NCI-H446 (cell line): ENCODE data around the gene DMXL2.
A peak's percentile ranks its signal among the peaks of the same experiment; 100 is the strongest.
"Not testable (repeated sequence)": the region's sequence is repeated elsewhere in the genome, so short reads cannot be mapped to it uniquely, and the experiment has no call there.

Experiments used
- DNase-seq, 2 experiments: peaks; one replicate each; lab custom pipeline; 2025; lab: John Stamatoyannopoulos, UW

The DMXL2 gene

GRCh38 chr15:51576911-51577500, 45.6 kb downstream of the DMXL2 start:
- no peak for DNase-seq

DNA sequence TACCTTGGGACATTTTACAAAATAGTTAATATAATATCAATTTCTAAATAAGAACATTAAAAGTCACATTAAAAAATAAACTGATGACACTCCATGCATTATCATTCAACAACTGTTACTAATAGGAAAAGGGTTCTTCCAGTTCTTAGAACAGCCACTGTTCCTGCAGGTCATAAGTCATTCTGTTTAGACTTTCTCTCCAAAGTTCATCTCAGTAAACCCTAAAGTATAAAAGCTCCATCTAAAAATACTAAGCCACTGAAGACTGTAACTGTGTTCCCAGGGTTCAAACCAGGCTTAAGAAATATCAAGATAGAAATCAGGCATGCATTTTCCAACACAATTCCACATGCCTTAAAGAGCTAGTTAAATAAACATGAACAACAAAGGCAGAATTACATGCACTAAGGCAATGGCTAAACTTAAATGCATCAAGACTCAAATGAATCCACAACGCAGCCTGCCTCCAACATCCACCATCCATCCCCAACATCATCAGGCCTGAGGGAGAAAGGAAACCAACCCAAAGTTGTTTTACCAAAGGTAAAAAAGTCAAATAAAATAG, 46.2 kb downstream of the DMXL2 start:
- no peak for DNase-seq

GRCh38 chr15:51575775-51576174, 46.8 kb downstream of the DMXL2 start:
- no peak for DNase-seq

DNA sequence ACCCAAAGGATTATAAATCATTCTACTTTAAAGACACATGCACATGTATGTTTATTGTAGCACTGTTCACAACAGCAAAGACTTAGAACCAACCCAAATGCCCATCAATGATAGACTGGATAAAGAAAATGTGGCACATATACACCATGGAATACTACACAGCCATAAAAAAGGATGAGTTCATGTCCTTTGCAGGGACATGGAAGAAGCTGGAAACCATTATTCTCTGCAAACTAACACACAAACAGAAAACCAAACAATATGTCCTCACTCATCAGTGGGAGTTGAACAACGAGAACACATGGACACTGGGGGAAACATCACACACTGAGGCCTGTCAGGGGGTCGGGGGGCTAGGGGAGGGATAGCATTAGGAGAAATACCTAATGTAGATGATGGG, 49.2 kb downstream of the DMXL2 start:
- DNase-seq, result not testable (repeated sequence)

GRCh38 chr15:51568939-51569784, 53.4 kb downstream of the DMXL2 start:
- not testable (repeated sequence) for DNase-seq

GRCh38 chr15:51561271-51561670, 61.3 kb downstream of the DMXL2 start:
- DNase-seq, result no peak

GRCh38 chr15:51558876-51559275, 63.7 kb downstream of the DMXL2 start:
- DNase-seq, result no peak

DNA sequence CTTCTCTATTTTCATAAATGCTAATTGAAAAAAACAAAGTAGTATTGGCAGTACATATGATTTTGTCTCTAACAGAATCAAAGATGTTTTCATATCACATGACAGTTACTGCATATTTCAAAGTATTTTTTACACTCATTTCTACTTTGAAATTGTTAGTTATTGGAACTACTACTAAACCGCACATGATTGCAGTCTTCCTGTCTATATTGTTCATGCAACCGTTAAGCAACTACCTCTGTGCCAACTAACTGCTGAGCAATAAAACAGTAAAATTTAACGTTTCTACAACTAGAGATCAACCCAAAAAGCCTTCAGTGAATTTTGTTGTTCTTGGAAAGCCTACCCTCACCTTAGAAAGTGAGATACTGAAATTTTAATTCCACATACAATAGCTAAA, 64.2 kb downstream of the DMXL2 start:
- no peak for DNase-seq

DNA sequence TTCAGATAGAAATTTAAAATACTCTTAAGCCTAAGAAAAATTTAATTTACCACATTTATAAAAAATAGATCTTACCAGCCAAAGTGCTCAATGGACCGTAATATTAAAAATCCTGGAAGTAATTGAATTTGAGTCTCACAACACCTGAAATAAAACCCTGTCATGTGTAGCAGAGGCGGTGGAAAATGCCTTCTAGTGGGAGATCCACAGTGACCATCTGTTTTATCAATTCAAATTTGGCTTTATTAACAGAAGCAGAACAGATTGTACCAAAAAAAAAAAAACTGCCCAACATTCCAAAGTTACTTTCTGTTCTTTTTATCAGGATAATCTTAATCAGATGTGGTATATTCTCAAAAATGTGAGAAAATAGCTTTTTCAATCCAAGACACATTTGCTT, 71.7 kb downstream of the DMXL2 start:
- peak in 1 of 2 experiments; percentile 13 for DNase-seq

DNA sequence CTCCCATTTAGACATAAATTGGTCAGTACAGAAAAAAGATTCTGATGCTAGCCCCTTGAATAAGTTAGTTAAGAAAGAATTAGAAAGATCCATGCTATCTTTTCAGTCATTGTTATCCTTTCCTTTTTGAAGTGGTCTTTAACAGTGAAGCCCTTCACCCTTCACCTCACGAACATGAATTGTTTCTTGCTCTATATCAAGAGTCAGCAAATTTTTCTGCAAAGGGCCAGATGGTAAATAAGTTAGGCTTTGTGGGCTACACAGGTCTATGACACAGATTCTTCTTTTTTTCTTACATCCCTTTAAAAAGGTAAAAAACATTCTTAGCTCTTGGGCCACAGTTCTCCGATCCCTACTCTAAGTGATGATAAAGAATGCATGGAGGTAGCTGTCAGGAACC, 74.9 kb downstream of the DMXL2 start:
- DNase-seq, result no peak

GRCh38 chr15:51536965-51537574, 85.5 kb downstream of the DMXL2 start:
- DNase-seq, result peak in 1 of 2 experiments; percentile 15

DNA sequence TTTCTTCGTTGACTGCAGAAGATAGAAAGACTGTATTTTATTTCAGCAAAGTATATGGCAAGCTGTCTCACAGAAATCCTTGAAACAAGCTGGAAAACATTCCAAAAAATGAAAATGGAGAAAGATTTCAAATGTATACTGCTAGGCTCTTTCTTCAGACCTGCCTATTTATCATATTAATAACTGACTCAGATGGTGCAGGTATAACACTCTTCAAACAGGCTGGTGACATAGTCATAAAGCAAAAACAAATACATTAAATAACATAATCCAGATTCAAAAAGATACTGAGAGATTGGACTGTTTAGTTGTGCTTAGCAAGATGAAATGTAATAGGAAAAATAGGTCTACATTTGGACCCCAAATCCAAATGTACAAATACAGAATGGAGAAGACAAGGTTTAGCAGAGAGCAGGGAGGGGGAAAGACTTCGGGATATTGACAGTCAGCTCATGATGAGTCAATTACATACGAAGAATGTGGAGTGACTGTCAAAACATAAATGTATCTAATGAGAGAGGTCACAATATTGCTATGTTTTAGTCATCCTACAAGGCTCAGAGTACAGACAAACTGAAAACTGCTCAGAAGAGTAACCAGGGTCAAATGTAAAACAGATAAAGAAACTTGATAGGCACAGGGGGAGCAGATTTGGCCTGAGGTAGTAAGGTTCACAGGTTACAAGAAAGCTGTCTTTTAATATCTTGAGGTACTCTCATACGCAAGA, 88.7 kb downstream of the DMXL2 start:
- DNase-seq, result no peak

GRCh38 chr15:51526955-51527354, 95.6 kb downstream of the DMXL2 start:
- no peak for DNase-seq

DNA sequence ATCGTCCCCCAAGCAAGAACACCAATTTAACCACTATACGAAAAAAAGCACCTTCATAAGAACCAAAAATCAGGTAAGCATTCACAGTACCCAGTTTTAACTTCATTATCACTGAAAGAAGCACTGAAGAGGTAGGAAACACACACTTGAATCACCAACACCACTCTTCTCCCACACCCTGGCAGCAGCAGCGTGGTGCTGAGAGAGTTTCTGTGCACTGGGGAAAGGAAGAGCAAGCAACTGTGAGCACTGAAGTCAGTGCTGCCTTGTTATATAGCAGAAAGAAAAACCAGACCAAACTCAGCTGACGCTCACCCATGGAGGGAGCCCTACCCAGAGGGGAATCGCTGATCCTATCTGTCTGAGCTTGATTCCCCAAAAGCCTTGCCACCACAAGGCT, 98.2 kb downstream of the DMXL2 start:
- DNase-seq, result no peak

DNA sequence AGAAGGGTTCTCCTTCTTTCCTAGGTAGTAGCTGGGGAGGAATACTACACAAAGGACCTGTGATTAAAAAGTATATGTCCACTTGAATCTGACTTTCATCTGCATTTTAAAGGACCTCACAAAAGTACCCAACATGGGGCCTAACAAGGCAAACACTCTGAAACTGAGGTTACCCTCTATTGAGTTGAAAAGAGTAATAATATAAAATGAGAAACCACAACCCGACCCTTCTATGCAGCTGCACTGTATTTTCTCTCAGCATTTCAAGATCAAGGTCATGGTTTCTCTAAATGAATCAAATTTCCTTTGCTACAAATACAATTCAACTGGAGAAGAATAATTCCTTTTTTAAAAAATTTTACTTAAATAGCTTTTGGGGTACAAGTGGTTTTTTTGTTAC, 106.3 kb downstream of the DMXL2 start:
- DNase-seq, result no peak

DNA sequence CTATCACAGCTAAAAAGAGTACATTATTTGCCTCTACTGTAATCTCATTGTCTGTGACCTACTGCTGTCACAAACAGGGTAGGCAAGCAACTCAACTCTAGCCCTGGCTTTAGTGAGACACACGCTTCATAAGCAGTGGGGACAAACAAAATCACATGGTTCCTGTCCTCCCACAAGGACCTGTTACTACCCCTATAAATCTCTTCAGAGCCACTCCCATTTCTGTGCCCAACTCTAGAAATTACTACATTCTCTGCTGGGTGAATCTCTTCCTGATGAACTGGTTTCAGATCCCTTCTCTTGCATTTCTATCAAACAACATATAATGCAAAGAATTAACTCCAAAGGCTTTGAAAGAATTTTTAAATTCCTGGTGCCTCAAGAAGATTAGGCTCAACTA, 117.3 kb downstream of the DMXL2 start:
- no peak for DNase-seq

DNA sequence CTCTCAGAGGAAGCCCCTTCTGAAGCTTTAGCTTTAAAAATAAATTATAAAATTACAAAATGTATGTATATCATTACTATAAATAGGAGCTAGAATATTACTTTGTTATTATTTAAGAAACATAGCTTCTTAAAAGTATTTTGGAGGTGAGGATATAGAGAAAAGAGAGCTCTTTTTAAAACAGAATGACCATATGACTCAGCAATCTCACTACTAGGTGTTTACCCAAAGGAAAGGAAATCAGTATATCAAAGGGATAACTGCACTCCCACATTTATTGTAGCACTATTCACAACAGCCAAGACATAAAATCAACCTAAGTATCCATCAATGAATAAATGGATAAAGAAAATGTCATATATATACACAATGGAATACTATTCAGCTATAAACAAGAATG, 119.6 kb downstream of the DMXL2 start:
- DNase-seq, result no peak

DNA sequence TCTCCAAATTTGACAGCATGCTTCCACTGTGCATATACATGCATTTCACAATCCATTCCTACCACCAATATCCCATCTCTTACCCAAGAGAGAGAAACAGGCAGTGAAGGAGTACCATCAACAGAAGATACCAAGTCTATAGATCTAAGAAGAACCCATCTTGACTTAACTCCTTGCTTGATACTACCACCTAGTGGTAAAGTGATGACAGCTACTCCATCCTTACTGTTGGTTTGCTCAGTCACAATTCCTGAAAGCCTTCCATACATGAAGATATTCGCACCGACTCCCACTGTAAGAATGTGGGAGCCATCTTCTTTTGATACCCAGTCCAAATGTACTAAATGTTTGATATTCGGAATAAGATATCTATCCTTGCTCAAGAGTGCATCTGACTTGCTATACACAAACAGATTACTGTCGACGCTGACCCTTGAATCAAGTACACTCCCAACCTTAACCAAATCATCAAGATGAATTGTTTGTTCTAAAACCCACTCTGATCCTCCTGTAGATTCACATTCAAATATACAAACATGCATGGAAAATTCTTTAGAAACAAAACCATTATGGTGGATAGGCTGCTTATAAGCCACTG, 123.1 kb downstream of the DMXL2 start:
- DNase-seq, result peak in 1 of 2 experiments; percentile 31

DNA sequence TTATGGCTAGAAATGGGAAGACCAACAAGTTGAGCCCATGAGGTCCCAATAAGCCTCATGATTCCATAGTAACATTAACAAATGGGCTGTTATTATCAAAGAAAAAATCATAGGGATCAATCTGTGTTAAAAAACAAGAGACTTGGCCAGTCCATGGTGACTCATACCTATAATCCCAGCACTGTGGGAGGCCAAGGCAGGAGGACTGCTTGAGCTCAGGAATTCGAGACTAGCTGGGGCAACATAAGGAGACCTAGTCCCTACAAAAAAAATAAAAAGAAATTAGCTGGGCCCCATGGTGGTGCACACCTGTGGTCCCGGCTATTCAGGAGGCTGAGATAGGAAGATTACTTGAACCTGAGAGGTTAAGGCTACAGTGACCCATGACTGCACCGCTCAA, 124.8 kb downstream of the DMXL2 start:
- no peak for DNase-seq

DNA sequence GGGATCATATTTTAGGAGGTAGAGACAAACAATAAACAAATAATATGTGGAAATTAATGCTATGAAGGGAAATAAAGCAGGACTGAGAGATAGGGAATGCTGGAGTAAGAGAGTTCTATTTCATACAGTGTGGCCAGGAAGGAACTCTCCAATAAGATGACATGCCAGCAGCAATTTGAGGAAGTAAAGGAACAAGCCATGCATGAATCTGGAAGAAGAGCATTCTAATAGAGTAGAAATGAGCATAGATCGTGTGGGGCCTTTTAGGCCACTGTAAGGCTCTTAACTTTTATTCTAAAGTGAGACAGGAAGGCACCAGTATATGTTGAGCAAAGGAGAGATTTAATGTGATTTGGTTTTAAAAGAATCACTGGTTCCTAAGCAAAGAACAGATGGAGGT, 126.3 kb downstream of the DMXL2 start:
- DNase-seq, result no peak

- no peak for DNase-seq
Observed at GRCh38 chr15:51494411-51495314, 127.9 kb downstream of the DMXL2 start.
